ENCODE data around the gene ANKRD6. TPM values are rescaled to one million over a fixed set of nuclear protein-coding genes. Genes with fewer than 3 reads are reported as not detected.
A peak's percentile ranks its signal among the peaks of the same experiment; 100 is the strongest.

Gene ANKRD6
- total RNA-seq, 1 donor from 2014 or later = 5.5 TPM

DNA sequence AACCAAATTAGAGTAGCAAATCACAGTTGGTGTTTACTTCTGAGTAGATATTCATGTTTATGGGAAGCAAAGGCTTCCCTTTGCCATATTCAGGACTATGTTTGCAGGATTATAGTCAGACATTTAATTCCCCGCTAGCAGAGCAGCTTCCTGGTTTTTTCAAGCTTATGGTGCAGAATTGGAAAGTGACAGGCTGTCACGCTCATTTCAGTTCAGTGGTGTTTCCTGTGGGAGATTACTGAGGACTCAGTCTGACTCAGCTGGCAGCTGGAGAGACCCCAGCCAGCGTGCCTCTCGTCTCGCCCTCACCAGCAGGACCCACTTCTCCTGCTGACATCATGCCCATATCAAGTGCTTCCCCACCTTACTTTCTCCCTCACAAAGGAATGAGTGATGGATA is 120.5 kb downstream of the ANKRD6 start:
- H3K4me1 Mint-ChIP-seq (ENCODE audit: unreplicated experiment) = no peaks in the 10 kb centered on the region
- no peak overlapping the region for H3K4me3 Mint-ChIP-seq (ENCODE audit: unreplicated experiment)
- no peak for DNase-seq (ENCODE audit: extremely low spot score, unreplicated experiment)
- peaks cover 4% of the 10 kb centered on the region for H3K27me3 Mint-ChIP-seq (ENCODE audit: unreplicated experiment)
- H3K36me3 Mint-ChIP-seq (ENCODE audit: unreplicated experiment) = no peaks in the 10 kb centered on the region
- TF ChIP-seq, protein P1, sequence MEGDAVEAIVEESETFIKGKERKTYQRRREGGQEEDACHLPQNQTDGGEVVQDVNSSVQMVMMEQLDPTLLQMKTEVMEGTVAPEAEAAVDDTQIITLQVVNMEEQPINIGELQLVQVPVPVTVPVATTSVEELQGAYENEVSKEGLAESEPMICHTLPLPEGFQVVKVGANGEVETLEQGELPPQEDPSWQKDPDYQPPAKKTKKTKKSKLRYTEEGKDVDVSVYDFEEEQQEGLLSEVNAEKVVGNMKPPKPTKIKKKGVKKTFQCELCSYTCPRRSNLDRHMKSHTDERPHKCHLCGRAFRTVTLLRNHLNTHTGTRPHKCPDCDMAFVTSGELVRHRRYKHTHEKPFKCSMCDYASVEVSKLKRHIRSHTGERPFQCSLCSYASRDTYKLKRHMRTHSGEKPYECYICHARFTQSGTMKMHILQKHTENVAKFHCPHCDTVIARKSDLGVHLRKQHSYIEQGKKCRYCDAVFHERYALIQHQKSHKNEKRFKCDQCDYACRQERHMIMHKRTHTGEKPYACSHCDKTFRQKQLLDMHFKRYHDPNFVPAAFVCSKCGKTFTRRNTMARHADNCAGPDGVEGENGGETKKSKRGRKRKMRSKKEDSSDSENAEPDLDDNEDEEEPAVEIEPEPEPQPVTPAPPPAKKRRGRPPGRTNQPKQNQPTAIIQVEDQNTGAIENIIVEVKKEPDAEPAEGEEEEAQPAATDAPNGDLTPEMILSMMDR (IDR thresholded peaks at IDR 0.05) = no peak
- H3K9me3 Mint-ChIP-seq (ENCODE audit: unreplicated experiment) = no peaks in the 10 kb centered on the region
- no peak overlapping the region for H3K27ac Mint-ChIP-seq (ENCODE audit: unreplicated experiment)

DNA sequence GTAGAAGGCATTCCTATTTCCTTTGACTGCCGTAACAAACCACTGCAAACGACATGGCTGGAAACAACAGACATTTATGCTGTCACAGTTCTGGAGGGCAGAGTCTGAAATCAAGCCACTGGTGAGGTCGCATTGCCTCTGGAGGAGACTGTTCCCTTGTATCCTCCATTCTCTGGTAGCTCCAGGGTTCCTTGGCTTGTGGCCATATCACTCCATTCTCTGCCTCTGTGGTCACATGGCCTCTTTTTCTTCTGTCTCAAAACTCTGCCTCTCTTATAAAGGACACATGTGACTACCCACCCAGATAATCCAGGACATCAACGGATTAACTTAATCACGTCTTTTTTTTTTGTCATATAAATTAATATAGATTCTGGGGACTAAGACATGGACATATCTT is 121.2 kb downstream of the ANKRD6 start:
- no peak overlapping the region for H3K4me3 Mint-ChIP-seq (ENCODE audit: unreplicated experiment)
- no peaks in the 10 kb centered on the region for H3K4me1 Mint-ChIP-seq (ENCODE audit: unreplicated experiment)
- peaks cover 4% of the 10 kb centered on the region for H3K27me3 Mint-ChIP-seq (ENCODE audit: unreplicated experiment)
- H3K36me3 Mint-ChIP-seq (ENCODE audit: unreplicated experiment) = no peaks in the 10 kb centered on the region
- no peak for DNase-seq (ENCODE audit: extremely low spot score, unreplicated experiment)
- TF ChIP-seq, protein P1 (IDR thresholded peaks at IDR 0.05) = no peak
- H3K9me3 Mint-ChIP-seq (ENCODE audit: unreplicated experiment) = no peaks in the 10 kb centered on the region
- no peak overlapping the region for H3K27ac Mint-ChIP-seq (ENCODE audit: unreplicated experiment)

DNA sequence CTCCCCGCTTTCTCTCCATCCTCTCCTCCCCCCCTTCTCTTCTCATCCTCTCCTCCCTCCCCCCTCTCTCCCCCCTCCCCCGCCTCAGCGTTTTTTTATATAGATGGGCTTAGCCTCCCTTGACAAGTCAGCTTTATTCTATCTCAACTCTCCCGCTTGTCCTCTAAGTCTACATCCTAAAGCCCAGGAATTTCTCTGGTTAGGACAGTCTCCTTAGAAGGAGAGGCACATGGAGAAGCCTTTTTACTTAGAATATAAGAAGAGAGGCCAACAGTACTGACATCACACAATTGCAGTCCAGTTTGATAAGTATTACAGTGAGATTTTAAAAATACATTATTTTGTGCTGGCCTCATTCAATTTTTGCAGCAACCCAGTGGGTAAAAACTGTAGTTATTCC is 122.1 kb downstream of the ANKRD6 start:
- Mint-ChIP-seq H3K9me3 (ENCODE audit: unreplicated experiment) (no peaks in the 10 kb centered on the region), H3K27me3 (ENCODE audit: unreplicated experiment) (peaks cover 4% of the 10 kb centered on the region), H3K4me3 (ENCODE audit: unreplicated experiment) (no peak overlapping the region), H3K27ac (ENCODE audit: unreplicated experiment) (no peak overlapping the region), H3K4me1 (ENCODE audit: unreplicated experiment) (no peaks in the 10 kb centered on the region), H3K36me3 (ENCODE audit: unreplicated experiment) (no peaks in the 10 kb centered on the region)
- DNase-seq (ENCODE audit: extremely low spot score, unreplicated experiment) = no peak
- TF ChIP-seq, protein P1 (IDR thresholded peaks at IDR 0.05) = no peak

DNA sequence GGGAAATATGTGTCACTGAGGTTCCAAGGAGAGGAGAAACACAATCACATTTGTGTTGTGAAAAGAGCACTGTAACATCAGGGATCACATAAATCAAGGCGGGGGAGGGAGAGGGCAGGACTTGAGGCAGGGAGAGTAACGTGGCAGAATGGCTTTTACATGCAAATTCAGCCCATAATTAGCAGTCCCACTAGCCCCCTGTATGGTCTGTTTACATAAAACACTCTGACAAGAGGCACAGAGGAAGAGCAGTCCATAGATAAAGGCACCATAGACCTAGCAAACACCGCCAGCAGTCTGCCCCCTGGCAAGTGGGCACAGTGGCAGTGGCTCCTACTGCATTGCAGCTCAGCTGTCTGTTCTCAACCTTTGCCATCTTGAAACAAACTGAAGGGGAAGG is 122.9 kb downstream of the ANKRD6 start:
- H3K4me1 Mint-ChIP-seq (ENCODE audit: unreplicated experiment) = no peaks in the 10 kb centered on the region
- H3K27me3 Mint-ChIP-seq (ENCODE audit: unreplicated experiment) = peaks cover 4% of the 10 kb centered on the region
- no peak overlapping the region for H3K4me3 Mint-ChIP-seq (ENCODE audit: unreplicated experiment)
- no peaks in the 10 kb centered on the region for H3K9me3 Mint-ChIP-seq (ENCODE audit: unreplicated experiment)
- no peak overlapping the region for H3K27ac Mint-ChIP-seq (ENCODE audit: unreplicated experiment)
- no peaks in the 10 kb centered on the region for H3K36me3 Mint-ChIP-seq (ENCODE audit: unreplicated experiment)
- TF ChIP-seq, protein P1 (IDR thresholded peaks at IDR 0.05) = no peak
- DNase-seq (ENCODE audit: extremely low spot score, unreplicated experiment) = no peak

DNA sequence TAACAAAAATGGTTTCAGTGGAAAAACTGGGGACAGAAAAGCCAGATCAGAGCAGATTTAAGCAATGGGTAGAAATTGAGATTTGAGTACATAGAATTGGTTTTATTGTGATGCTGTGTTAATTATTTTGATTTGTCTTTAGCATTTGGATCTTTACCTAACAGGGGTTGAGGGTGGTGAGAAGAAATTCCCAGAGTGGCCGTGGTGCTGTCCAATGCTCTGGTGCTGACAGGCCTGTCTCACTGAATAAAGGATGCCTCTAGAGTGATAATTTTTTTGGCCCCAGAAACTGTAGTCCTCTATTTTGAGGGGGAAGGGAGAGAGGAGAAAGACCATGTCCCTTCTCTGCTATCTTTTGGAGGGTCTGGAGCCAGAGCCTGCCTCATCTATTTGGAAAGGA is 126.5 kb downstream of the ANKRD6 start:
- no peak overlapping the region for H3K27ac Mint-ChIP-seq (ENCODE audit: unreplicated experiment)
- H3K36me3 Mint-ChIP-seq (ENCODE audit: unreplicated experiment) = no peaks in the 10 kb centered on the region
- DNase-seq (ENCODE audit: extremely low spot score, unreplicated experiment) = peak; percentile 23
- H3K9me3 Mint-ChIP-seq (ENCODE audit: unreplicated experiment) = no peaks in the 10 kb centered on the region
- H3K27me3 Mint-ChIP-seq (ENCODE audit: unreplicated experiment) = peaks cover 12% of the 10 kb centered on the region
- TF ChIP-seq, protein P1 (IDR thresholded peaks at IDR 0.05) = no peak
- no peak overlapping the region for H3K4me3 Mint-ChIP-seq (ENCODE audit: unreplicated experiment)
- H3K4me1 Mint-ChIP-seq (ENCODE audit: unreplicated experiment) = no peaks in the 10 kb centered on the region
